HEK293 (cell line): ENCODE measurements around the gene SLC35A4.

Experiments
- CTCF ChIA-PET: fragments of 350-600 bp; formaldehyde crosslinking; extraction: SDS; loops from one replicate; lab custom pipeline; 2021; ENCODE audit warnings: antibody characterized with exemption; lab: Yijun Ruan, JAX
- POLR2A ChIA-PET: fragments of 300-600 bp; formaldehyde crosslinking; extraction: SDS; loops from one replicate; lab custom pipeline; 2020; ENCODE audit warnings: antibody characterized with exemption, inconsistent platforms; lab: Yijun Ruan, JAX
- H3K27ac ChIP-seq: fragments of 200-500 bp; sonication (Bioruptor generic); 2 replicates; pipeline ENCODE4 v1.5.1; 2014; ENCODE audit warnings: low read depth, low read length, control low read depth, inconsistent platforms; ENCODE audit errors: extremely low read depth
- H3K36me3 ChIP-seq, 2 experiments: fragments of 200-500 bp in 1 of 2; sonication (Bioruptor generic) in 1 of 2; 1 replicate in 1 of 2; 2 replicates in 1 of 2; pipeline ENCODE4 v1.5.1; 2014 to 2017; ENCODE audit warnings: inconsistent platforms in 2 of 2, low read length in 2 of 2; ENCODE audit not compliant: control insufficient read depth in 2 of 2, insufficient read depth in 1 of 2
- H3K4me1 ChIP-seq: fragments of 200-500 bp; sonication (Bioruptor generic); 2 replicates; pipeline ENCODE4 v1.5.1; 2014; ENCODE audit warnings: mild to moderate bottlenecking, low read length, inconsistent platforms; ENCODE audit not compliant: control insufficient read depth, insufficient read depth
- H3K4me3 ChIP-seq: 2 replicates; pipeline ENCODE4 v1.5.1; 2011; ENCODE audit warnings: low read depth, mild to moderate bottlenecking, control low read depth, low read length, moderate library complexity
- H3K9me3 ChIP-seq: fragments of 200-500 bp; sonication (Bioruptor generic); 2 replicates; pipeline ENCODE4 v1.5.1; 2014; ENCODE audit warnings: low read depth, low read length, inconsistent platforms; ENCODE audit not compliant: control insufficient read depth, insufficient read depth
- GFI1B ChIP-seq: fragments of 450-650 bp; formaldehyde crosslinking; IDR thresholded peaks from 2 replicates; pipeline ENCODE4 v1.5.1; 2016; ENCODE audit warnings: missing biosample characterization, missing genetic modification characterization
- GLI4 ChIP-seq: fragments of 450-650 bp; formaldehyde crosslinking; IDR thresholded peaks from 2 replicates; pipeline ENCODE4 v1.5.1; 2016; ENCODE audit warnings: missing biosample characterization, missing genetic modification characterization
- GLIS2 ChIP-seq: fragments of 450-650 bp; formaldehyde crosslinking; IDR thresholded peaks from 2 replicates; pipeline ENCODE4 v1.5.1; 2016; ENCODE audit warnings: missing biosample characterization, missing genetic modification characterization
- SCRT1 ChIP-seq: fragments of 450-650 bp; formaldehyde crosslinking; IDR thresholded peaks from 2 replicates; pipeline ENCODE4 v1.5.1; 2016; ENCODE audit warnings: missing biosample characterization, missing genetic modification characterization, borderline replicate concordance
- SP7 ChIP-seq: fragments of 450-650 bp; formaldehyde crosslinking; IDR thresholded peaks from 2 replicates; pipeline ENCODE4 v1.5.1; 2016; ENCODE audit warnings: missing biosample characterization, missing genetic modification characterization
- ZBTB7A ChIP-seq: fragments of 450-650 bp; formaldehyde crosslinking; IDR thresholded peaks from 2 replicates; pipeline ENCODE4 v1.5.1; 2016; ENCODE audit warnings: low read depth, missing biosample characterization, missing genetic modification characterization
- ZNF114 ChIP-seq: fragments of 450-650 bp; formaldehyde crosslinking; IDR thresholded peaks from 2 replicates; pipeline ENCODE4 v1.5.0; 2017; ENCODE audit warnings: missing biosample characterization, missing genetic modification characterization
- ZNF138 ChIP-seq: fragments of 450-650 bp; formaldehyde crosslinking; IDR thresholded peaks from 2 replicates; pipeline ENCODE4 v1.5.1; 2016; ENCODE audit warnings: missing biosample characterization, missing genetic modification characterization, borderline replicate concordance
- ZNF169 ChIP-seq: fragments of 450-650 bp; formaldehyde crosslinking; IDR thresholded peaks from 2 replicates; pipeline ENCODE4 v1.5.1; 2016; ENCODE audit warnings: missing biosample characterization, missing genetic modification characterization
- ZNF174 ChIP-seq: fragments of 450-650 bp; formaldehyde crosslinking; IDR thresholded peaks from 2 replicates; pipeline ENCODE4 v1.5.0; 2017; ENCODE audit warnings: missing biosample characterization, mild to moderate bottlenecking, missing genetic modification characterization
- ZNF239 ChIP-seq: fragments of 450-650 bp; formaldehyde crosslinking; IDR thresholded peaks from 2 replicates; pipeline ENCODE4 v1.5.1; 2016; ENCODE audit warnings: missing biosample characterization, missing genetic modification characterization
- ZNF24 ChIP-seq: fragments of 450-650 bp; formaldehyde crosslinking; IDR thresholded peaks from 2 replicates; pipeline ENCODE4 v1.5.1; 2016; ENCODE audit warnings: missing biosample characterization, missing genetic modification characterization
- ZNF37A ChIP-seq: fragments of 450-650 bp; IDR thresholded peaks from 2 replicates; pipeline ENCODE4 v1.5.1; 2018; ENCODE audit warnings: missing biosample characterization, missing genetic modification characterization
- ZNF433 ChIP-seq: fragments of 450-650 bp; formaldehyde crosslinking; IDR thresholded peaks from 2 replicates; pipeline ENCODE4 v1.5.1; 2016; ENCODE audit warnings: missing biosample characterization, missing genetic modification characterization, low read depth
- ZNF530 ChIP-seq: fragments of 450-650 bp; formaldehyde crosslinking; IDR thresholded peaks from 2 replicates; pipeline ENCODE4 v1.5.1; 2016; ENCODE audit warnings: low read depth, missing biosample characterization, missing genetic modification characterization
- ZNF544 ChIP-seq: fragments of 450-650 bp; formaldehyde crosslinking; IDR thresholded peaks from 2 replicates; pipeline ENCODE4 v1.5.0; 2017; ENCODE audit warnings: missing biosample characterization, missing genetic modification characterization
- ZNF560 ChIP-seq: fragments of 450-650 bp; formaldehyde crosslinking; IDR thresholded peaks from 2 replicates; pipeline ENCODE4 v1.5.1; 2017; ENCODE audit warnings: missing biosample characterization, missing genetic modification characterization, borderline replicate concordance
- ZNF677 ChIP-seq: fragments of 450-650 bp; IDR thresholded peaks from 2 replicates; pipeline ENCODE4 v1.5.0; 2018; ENCODE audit warnings: missing biosample characterization, mild to moderate bottlenecking, missing genetic modification characterization, moderate library complexity
- ZSCAN16 ChIP-seq: fragments of 450-650 bp; formaldehyde crosslinking; IDR thresholded peaks from 2 replicates; pipeline ENCODE4 v1.5.1; 2016; ENCODE audit warnings: missing biosample characterization, missing genetic modification characterization
- TF ChIP-seq, protein P1 (sequence below): fragments of 450-650 bp; formaldehyde crosslinking; IDR thresholded peaks from 2 replicates; pipeline ENCODE4 v1.5.1; 2016; ENCODE audit warnings: missing biosample characterization, missing genetic modification characterization, low read depth
- TF ChIP-seq, protein P2 (sequence below): fragments of 450-650 bp; formaldehyde crosslinking; IDR thresholded peaks from 2 replicates; pipeline ENCODE4 v1.5.1; 2016; ENCODE audit warnings: missing biosample characterization, missing genetic modification characterization
- TF ChIP-seq, protein P3 (sequence below): IDR thresholded peaks from 2 replicates; pipeline ENCODE4 v1.6.1; 2011; ENCODE audit warnings: mild to moderate bottlenecking, low read depth, low read length, borderline replicate concordance
- TF ChIP-seq, protein P4 (sequence below): fragments of 450-650 bp; formaldehyde crosslinking; IDR thresholded peaks from 2 replicates; pipeline ENCODE4 v1.5.1; 2016; ENCODE audit warnings: missing biosample characterization, missing genetic modification characterization
- TF ChIP-seq, protein P5 (sequence below): fragments of 450-650 bp; formaldehyde crosslinking; IDR thresholded peaks from 2 replicates; pipeline ENCODE4 v1.5.1; 2016; ENCODE audit warnings: missing biosample characterization, missing genetic modification characterization, low read depth

The SLC35A4 gene

DNA sequence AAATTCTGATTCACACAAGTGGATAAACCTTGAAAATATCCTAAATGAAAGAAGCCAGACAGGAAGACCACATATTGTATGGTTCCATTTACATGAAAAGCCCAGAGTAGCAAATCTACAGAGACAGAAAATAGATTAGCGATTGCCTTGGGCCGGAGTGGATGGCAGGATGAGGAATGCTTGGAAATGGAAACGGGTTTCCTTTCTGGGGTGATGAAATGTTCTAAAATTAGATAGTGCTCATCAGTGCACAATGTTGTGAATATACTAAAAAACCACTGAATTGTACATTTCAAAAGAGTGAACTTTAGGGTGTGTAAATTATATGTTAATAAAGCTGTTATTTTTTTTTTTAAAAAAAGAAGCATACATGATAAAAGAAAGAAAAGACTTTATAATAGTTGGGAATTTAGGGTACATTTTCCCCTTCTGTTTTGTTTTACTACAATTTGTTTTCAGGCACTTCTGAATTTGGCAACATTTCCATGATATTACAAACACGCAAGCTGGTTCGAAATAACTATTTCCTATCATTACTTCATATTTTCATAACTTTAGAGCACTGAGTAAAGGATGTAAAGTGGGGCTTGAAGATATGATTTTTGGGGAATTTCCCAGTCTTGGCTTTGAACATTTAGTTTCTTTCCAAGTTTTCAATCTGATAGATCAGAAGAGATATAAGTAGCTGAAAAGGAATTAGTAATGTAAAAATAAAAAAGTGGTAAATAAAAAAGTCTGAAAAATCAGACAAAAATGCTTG is 23.9 kb downstream of the SLC35A4 start:
- no peaks in the 10 kb centered on the region for H3K4me1 ChIP-seq
- no peak overlapping the region for H3K4me3 ChIP-seq
- CTCF ChIA-PET: interaction anchor here (0.8 to 1.5 kb wide), 2 partner anchors 12 to 13 kb away, joined by 4 read pairs; no protein-coding TSS in a partner anchor
- H3K9me3 ChIP-seq: no peaks in the 10 kb centered on the region
- no peak overlapping the region for H3K27ac ChIP-seq
- no peaks in the 10 kb centered on the region for H3K36me3 ChIP-seq
- POLR2A ChIA-PET: no interaction called here
- TF ChIP-seq ZNF433 (tag by site-specific recombination): no peak
- TF ChIP-seq, protein P1, sequence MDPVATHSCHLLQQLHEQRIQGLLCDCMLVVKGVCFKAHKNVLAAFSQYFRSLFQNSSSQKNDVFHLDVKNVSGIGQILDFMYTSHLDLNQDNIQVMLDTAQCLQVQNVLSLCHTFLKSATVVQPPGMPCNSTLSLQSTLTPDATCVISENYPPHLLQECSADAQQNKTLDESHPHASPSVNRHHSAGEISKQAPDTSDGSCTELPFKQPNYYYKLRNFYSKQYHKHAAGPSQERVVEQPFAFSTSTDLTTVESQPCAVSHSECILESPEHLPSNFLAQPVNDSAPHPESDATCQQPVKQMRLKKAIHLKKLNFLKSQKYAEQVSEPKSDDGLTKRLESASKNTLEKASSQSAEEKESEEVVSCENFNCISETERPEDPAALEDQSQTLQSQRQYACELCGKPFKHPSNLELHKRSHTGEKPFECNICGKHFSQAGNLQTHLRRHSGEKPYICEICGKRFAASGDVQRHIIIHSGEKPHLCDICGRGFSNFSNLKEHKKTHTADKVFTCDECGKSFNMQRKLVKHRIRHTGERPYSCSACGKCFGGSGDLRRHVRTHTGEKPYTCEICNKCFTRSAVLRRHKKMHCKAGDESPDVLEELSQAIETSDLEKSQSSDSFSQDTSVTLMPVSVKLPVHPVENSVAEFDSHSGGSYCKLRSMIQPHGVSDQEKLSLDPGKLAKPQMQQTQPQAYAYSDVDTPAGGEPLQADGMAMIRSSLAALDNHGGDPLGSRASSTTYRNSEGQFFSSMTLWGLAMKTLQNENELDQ (tag by site-specific recombination): no peak
- TF ChIP-seq GFI1B (tag by site-specific recombination): no peak
- TF ChIP-seq ZNF37A: no peak

DNA sequence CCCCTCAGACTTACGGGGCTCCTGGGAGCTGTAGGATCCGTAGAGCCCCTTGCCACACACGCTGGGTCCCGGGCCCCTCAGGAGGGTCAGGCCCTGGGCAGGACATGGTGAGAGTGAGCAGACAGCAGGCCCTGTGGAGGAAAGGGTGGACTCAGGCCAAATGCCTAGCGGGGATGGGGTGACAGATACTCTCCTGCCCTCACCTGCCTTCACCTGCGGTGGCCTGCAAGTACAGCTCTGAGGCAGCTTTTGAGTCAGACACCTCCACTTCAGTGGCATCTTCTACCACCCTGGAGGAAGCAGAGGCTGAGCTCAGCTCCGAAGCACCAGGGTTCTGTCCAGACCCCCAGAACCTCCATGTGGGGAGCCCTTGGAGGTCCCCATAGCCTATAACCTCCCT is 26.2 kb downstream of the SLC35A4 start:
- H3K4me1 ChIP-seq: peaks cover 7% of the 10 kb centered on the region; the same call in 1 of the 2 replicates
- POLR2A ChIA-PET: no interaction called here
- H3K9me3 ChIP-seq: no peaks in the 10 kb centered on the region
- no peaks in the 10 kb centered on the region for H3K36me3 ChIP-seq
- TF ChIP-seq GLI4 (tag by site-specific recombination): no peak
- TF ChIP-seq ZNF169 (tag by site-specific recombination): no peak
- TF ChIP-seq ZNF24 (tag by site-specific recombination): no peak
- TF ChIP-seq, protein P2, sequence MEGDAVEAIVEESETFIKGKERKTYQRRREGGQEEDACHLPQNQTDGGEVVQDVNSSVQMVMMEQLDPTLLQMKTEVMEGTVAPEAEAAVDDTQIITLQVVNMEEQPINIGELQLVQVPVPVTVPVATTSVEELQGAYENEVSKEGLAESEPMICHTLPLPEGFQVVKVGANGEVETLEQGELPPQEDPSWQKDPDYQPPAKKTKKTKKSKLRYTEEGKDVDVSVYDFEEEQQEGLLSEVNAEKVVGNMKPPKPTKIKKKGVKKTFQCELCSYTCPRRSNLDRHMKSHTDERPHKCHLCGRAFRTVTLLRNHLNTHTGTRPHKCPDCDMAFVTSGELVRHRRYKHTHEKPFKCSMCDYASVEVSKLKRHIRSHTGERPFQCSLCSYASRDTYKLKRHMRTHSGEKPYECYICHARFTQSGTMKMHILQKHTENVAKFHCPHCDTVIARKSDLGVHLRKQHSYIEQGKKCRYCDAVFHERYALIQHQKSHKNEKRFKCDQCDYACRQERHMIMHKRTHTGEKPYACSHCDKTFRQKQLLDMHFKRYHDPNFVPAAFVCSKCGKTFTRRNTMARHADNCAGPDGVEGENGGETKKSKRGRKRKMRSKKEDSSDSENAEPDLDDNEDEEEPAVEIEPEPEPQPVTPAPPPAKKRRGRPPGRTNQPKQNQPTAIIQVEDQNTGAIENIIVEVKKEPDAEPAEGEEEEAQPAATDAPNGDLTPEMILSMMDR (tag by site-specific recombination): no peak
- TF ChIP-seq ZNF530 (tag by site-specific recombination): no peak
- no peak for TF ChIP-seq ZNF138
- TF ChIP-seq ZNF174 (tag by site-specific recombination): no peak
- no peak for TF ChIP-seq SCRT1 (tag by site-specific recombination)
- TF ChIP-seq SP7: no peak
- TF ChIP-seq ZNF239: no peak
- no peak for TF ChIP-seq ZNF114 (tag by site-specific recombination)
- no peak for TF ChIP-seq ZNF560
- no peak for TF ChIP-seq ZNF544
- no peak overlapping the region for H3K4me3 ChIP-seq
- CTCF ChIA-PET: interaction anchor here (0.6 to 0.9 kb wide), 2 partner anchors 218 to 543 kb away, joined by 4 to 5 read pairs; no protein-coding TSS in a partner anchor
- H3K27ac ChIP-seq: no peak overlapping the region

DNA sequence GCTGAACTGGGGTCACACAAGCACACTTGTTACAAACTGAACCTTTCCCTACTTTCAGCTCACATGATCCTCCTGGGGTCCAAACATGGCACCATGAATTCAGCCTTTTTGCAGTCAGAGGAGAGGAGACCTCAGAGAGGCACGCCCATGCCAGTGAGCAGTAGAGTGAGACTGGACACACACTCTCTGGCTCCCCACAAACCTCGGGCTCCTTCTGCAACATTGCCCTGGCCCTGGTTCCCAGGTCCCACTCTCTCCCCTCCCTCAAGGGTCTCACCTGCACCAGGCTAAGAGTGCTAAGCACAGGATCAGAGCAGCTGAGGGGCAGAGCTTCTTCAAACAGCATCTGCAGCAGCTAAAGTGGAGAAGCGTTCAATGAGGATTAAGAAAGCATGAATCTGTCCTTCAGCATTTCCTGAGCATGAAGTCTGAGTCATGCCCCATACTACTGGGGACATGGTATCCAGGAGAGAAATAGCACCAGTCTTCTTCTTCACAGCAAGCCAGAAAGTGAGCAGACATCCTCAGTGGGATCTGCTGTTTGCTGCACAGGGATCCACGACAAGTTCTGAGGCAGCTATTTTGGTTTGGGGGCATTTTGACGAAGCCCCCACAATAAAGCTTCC is 27.2 kb downstream of the SLC35A4 start:
- no peak overlapping the region for H3K4me3 ChIP-seq
- POLR2A ChIA-PET: no interaction called here
- no peak for TF ChIP-seq ZSCAN16 (tag by site-specific recombination)
- no peak for TF ChIP-seq ZNF677 (tag by site-specific recombination)
- TF ChIP-seq ZBTB7A (tag by site-specific recombination): no peak
- TF ChIP-seq, protein P3, sequence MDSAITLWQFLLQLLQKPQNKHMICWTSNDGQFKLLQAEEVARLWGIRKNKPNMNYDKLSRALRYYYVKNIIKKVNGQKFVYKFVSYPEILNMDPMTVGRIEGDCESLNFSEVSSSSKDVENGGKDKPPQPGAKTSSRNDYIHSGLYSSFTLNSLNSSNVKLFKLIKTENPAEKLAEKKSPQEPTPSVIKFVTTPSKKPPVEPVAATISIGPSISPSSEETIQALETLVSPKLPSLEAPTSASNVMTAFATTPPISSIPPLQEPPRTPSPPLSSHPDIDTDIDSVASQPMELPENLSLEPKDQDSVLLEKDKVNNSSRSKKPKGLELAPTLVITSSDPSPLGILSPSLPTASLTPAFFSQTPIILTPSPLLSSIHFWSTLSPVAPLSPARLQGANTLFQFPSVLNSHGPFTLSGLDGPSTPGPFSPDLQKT: no peak
- TF ChIP-seq, protein P4, sequence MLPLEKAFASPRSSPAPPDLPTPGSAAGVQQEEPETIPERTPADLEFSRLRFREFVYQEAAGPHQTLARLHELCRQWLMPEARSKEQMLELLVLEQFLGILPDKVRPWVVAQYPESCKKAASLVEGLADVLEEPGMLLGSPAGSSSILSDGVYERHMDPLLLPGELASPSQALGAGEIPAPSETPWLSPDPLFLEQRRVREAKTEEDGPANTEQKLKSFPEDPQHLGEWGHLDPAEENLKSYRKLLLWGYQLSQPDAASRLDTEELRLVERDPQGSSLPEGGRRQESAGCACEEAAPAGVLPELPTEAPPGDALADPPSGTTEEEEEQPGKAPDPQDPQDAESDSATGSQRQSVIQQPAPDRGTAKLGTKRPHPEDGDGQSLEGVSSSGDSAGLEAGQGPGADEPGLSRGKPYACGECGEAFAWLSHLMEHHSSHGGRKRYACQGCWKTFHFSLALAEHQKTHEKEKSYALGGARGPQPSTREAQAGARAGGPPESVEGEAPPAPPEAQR (tag by site-specific recombination): no peak
- TF ChIP-seq, protein P5, sequence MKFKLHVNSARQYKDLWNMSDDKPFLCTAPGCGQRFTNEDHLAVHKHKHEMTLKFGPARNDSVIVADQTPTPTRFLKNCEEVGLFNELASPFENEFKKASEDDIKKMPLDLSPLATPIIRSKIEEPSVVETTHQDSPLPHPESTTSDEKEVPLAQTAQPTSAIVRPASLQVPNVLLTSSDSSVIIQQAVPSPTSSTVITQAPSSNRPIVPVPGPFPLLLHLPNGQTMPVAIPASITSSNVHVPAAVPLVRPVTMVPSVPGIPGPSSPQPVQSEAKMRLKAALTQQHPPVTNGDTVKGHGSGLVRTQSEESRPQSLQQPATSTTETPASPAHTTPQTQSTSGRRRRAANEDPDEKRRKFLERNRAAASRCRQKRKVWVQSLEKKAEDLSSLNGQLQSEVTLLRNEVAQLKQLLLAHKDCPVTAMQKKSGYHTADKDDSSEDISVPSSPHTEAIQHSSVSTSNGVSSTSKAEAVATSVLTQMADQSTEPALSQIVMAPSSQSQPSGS (tag by site-specific recombination): no peak
- no peak for TF ChIP-seq GLIS2 (tag by site-specific recombination)

More for the DNA sequence above, 27.2 kb downstream of the SLC35A4 start:
- Histone ChIP-seq H3K36me3 (no peaks in the 10 kb centered on the region), H3K27ac (no peak overlapping the region), H3K4me1 (peaks cover 8% of the 10 kb centered on the region; the same call in 1 of the 2 replicates), H3K9me3 (no peaks in the 10 kb centered on the region)
- CTCF ChIA-PET: no interaction called here
